ENCODE measurements around the gene MAP7D1. TPM values are rescaled to one million over a fixed set of nuclear protein-coding genes. Genes with fewer than 3 reads are reported as not detected.
A peak's percentile ranks its signal among the peaks of the same experiment; 100 is the strongest.

MAP7D1 gene
- total RNA-seq, 1 experiment from 2014 or later: 234 TPM

- DNase-seq (ENCODE audit: low read depth): no peak
Measured at GRCh38 chr1:36126797-36127500, 29.0 kb upstream of the MAP7D1 start.

- peak; percentile 85 for DNase-seq (ENCODE audit: low read depth)
Measured at GRCh38 chr1:36128126-36128904, 27.6 kb upstream of the MAP7D1 start.

GRCh38 chr1:36128905-36129206 lies 27.1 kb upstream of the MAP7D1 start:
- no peak for DNase-seq (ENCODE audit: low read depth)

GRCh38 chr1:36132029-36132428 lies 23.9 kb upstream of the MAP7D1 start:
- DNase-seq (ENCODE audit: low read depth): no peak

- DNase-seq (ENCODE audit: low read depth): peak; percentile 92
Measured at GRCh38 chr1:36133484-36133883, 22.5 kb upstream of the MAP7D1 start.

GRCh38 chr1:36134031-36134430 lies 21.9 kb upstream of the MAP7D1 start:
- no peak for DNase-seq (ENCODE audit: low read depth)

- DNase-seq (ENCODE audit: low read depth): peak; percentile 70
Measured at GRCh38 chr1:36134505-36135329, 21.2 kb upstream of the MAP7D1 start.

- DNase-seq (ENCODE audit: low read depth): no peak
Measured at GRCh38 chr1:36135330-36135667, 20.7 kb upstream of the MAP7D1 start.

- DNase-seq (ENCODE audit: low read depth): no peak
Measured at GRCh38 chr1:36135796-36136195, 20.2 kb upstream of the MAP7D1 start.

GRCh38 chr1:36136535-36136934 lies 19.4 kb upstream of the MAP7D1 start:
- peak; percentile 87 for DNase-seq (ENCODE audit: low read depth)

- no peak for DNase-seq (ENCODE audit: low read depth)
Measured at GRCh38 chr1:36137226-36137625, 18.7 kb upstream of the MAP7D1 start.

- no peak for DNase-seq (ENCODE audit: low read depth)
Measured at GRCh38 chr1:36137776-36138175, 18.2 kb upstream of the MAP7D1 start.

GRCh38 chr1:36139521-36139920 lies 16.4 kb upstream of the MAP7D1 start:
- DNase-seq (ENCODE audit: low read depth): no peak

GRCh38 chr1:36142121-36142520 lies 13.8 kb upstream of the MAP7D1 start:
- no peak for DNase-seq (ENCODE audit: low read depth)

GRCh38 chr1:36143424-36143823 lies 12.5 kb upstream of the MAP7D1 start:
- DNase-seq (ENCODE audit: low read depth): no peak

GRCh38 chr1:36144413-36144812 lies 11.5 kb upstream of the MAP7D1 start:
- no peak for DNase-seq (ENCODE audit: low read depth)

GRCh38 chr1:36148821-36149236 lies 7.1 kb upstream of the MAP7D1 start:
- DNase-seq (ENCODE audit: low read depth): no peak

- peak; percentile 100 for DNase-seq (ENCODE audit: low read depth)
Measured at GRCh38 chr1:36149237-36149972, 6.6 kb upstream of the MAP7D1 start, which contains the start of gene TRAPPC3. Gene TRAPPC3 (minus strand): TSS chr1:36149486. CDS start chr1:36149378, 108 bp downstream.

GRCh38 chr1:36149973-36150295 lies 6.0 kb upstream of the MAP7D1 start:
- no peak for DNase-seq (ENCODE audit: low read depth)

GRCh38 chr1:36150296-36151133 lies 5.4 kb upstream of the MAP7D1 start:
- peak; percentile 98 for DNase-seq (ENCODE audit: low read depth)
